Spleen (tissue), 11 donors: Measurements from ENCODE around the gene ZNF10. TPM values are rescaled to one million over a fixed set of nuclear protein-coding genes. Genes with fewer than 3 reads are reported as not detected.
A peak's percentile ranks its signal among the peaks of the same experiment; 100 is the strongest.

Experiments
- DNase-seq: peaks from one replicate; pipeline ENCODE4 v3.0.0-alpha.2; 2020
- H3K27ac ChIP-seq, 8 donors: fragments of 200-600 bp; sonication (generic) in 7 of 8; 1 replicate in 4 of 8; 2 replicates in 4 of 8; pipeline versions ENCODE4 v1.5.0 to v1.8.0; 2016 to 2021; ENCODE audit warnings: inconsistent platforms in 4 of 8, mild to moderate bottlenecking in 4 of 8, moderate library complexity in 1 of 8
- H3K27me3 ChIP-seq, 7 donors: fragments of 200-600 bp; sonication (generic) in 6 of 7; replicated peaks in 1 of 7; 1 replicate in 4 of 7; 2 replicates in 3 of 7; pipeline versions ENCODE4 v1.5.0 to v1.8.0; 2016 to 2021; ENCODE audit warnings: inconsistent platforms in 3 of 7, mild to moderate bottlenecking in 1 of 7
- H3K36me3 ChIP-seq, 6 donors: fragments of 200-600 bp; sonication (generic) in 5 of 6; 1 replicate in 4 of 6; 2 replicates in 2 of 6; pipeline versions ENCODE4 v1.5.0 to v1.8.0; 2016 to 2021; ENCODE audit warnings: inconsistent platforms in 2 of 6
- H3K4me1 ChIP-seq, 6 donors: fragments of 200-600 bp; sonication (generic) in 5 of 6; 1 replicate in 3 of 6; 2 replicates in 3 of 6; pipeline versions ENCODE4 v1.5.0 to v1.8.0; 2016 to 2021; ENCODE audit warnings: inconsistent platforms in 3 of 6
- H3K4me3 ChIP-seq, 8 donors: fragments of 200-600 bp; sonication (generic) in 7 of 8; 1 replicate in 4 of 8; 2 replicates in 4 of 8; pipeline versions ENCODE4 v1.5.0 to v1.8.0; 2016 to 2021; ENCODE audit warnings: inconsistent platforms in 4 of 8, mild to moderate bottlenecking in 4 of 8, moderate library complexity in 2 of 8
- H3K9me3 ChIP-seq, 8 donors: fragments of 200-600 bp; sonication (generic) in 7 of 8; 1 replicate in 4 of 8; 2 replicates in 4 of 8; pipeline versions ENCODE4 v1.5.0 to v1.8.0; 2016 to 2021; ENCODE audit warnings: inconsistent platforms in 4 of 8
- CTCF ChIP-seq, 11 experiments: fragments of 200-600 bp in 7 of 11; fragments of 450-650 bp in 4 of 11; sonication (generic) in 4 of 11; IDR thresholded peaks in 8 of 11; conservative IDR thresholded peaks in 3 of 11; 1 replicate in 7 of 11; 2 replicates in 4 of 11; pipeline versions ENCODE4 v1.4.0 to v1.8.0; 2016 to 2021; ENCODE audit warnings: antibody characterized with exemption in 11 of 11, inconsistent platforms in 4 of 11, mild to moderate bottlenecking in 1 of 11
- POLR2A ChIP-seq, 3 donors: fragments of 450-650 bp; IDR thresholded peaks; one replicate each; pipeline ENCODE4 v1.5.1; 2017; ENCODE audit warnings: antibody characterized with exemption in 3 of 3, mild to moderate bottlenecking in 1 of 3
- POLR2AphosphoS5 ChIP-seq, 3 donors: sonication (generic); formaldehyde crosslinking; IDR thresholded peaks; one replicate each; pipeline ENCODE4 v1.5.1; 2017; ENCODE audit warnings: antibody characterized with exemption in 3 of 3
- WGBS, 5 donors: extraction: QIAGEN DNeasy Blood & Tissue Kit in 3 of 5; methylation state at CpG; one replicate each; pipeline versions ENCODE4 v1.1.5 to v1.1.7; 2013 to 2018; 5-methylcytosine and 5-hydroxymethylcytosine counted together
- intact Hi-C: fragments of 100-400 bp; cut with DNase I; formaldehyde crosslinking; loops from one replicate; pipeline ENCODE4 v1.15.0; 2023; ENCODE audit warnings: low total_unique reads
- polyA plus RNA-seq, 3 donors: library from polyadenylated mRNA; stranded (reverse); fragments of 200-250 nt; gene quantifications; one replicate each; pipeline ENCODE4 v1.2.1, GENCODE V29; 2013
- total RNA-seq, 7 donors: library from RNA; depleted of rRNA in 3 of 7; stranded (reverse); fragments of >200 nt in 3 of 7; fragmentation: NEBNext Ultra II Directional in 4 of 7; extraction: Animal tissue kit (Norgen Biotek cat#: 25700) in 4 of 7; gene quantifications; one replicate each; pipeline versions ENCODE4 v1.1.0 to v1.2.1, GENCODE V29; 2016 to 2021
- donor health status: healthy with polysubstance abuse.
- donor health status: DM: no; HTN: no; CAD: no; lungs with moderate emphysema.
- donor health status: DM: no; HTN: no; CAD: no.
- donor health status: Bipolar disorder and iron deficiency.
- donor health status: healthy.
- donor health status: DM: no; HTN: no; CAD: no.
- donor health status: DM: yes; HTN: yes; CAD: no.

Gene ZNF10
- total and polyA plus RNA-seq, 10 donors = 3.3 to 22.1 (median 9.0) TPM

DNA sequence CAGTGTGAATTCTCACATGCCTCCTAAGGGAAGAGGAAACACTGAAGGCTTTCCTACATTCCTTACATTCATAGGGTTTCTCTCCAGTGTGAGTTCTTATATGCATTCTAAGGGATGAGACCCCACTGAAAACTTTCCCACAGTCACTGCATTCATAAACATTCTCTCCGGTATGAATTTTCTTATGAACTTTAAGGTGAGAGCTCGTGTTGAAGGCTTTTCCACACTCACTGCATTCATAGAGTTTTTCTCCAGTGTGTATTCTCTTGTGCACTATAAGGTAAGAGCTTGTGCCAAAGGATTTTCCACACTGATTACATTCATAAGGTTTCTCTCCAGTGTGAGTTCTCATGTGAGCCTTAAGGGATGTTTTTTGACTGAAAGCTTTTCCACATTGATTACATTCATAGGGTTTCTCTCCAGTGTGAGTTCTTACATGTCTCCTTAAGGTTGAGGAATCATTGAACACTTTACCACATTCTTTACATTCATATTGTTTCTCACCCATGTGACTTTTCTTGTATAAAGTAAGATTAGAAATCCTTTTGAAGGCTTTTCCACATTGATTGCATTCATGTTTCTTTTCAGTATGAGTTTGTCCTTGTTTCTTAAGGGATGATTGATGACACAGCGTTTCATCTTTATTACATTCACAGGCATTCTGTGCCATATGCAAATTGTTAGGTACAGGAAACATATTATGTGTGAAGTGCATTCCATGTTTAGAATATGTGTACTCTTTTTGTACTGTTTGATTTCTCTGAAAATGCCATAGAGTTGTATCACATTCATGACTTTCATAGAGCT lies 9.8 kb upstream of the ZNF10 start:
- H3K4me3 ChIP-seq = no peak overlapping the region

DNA sequence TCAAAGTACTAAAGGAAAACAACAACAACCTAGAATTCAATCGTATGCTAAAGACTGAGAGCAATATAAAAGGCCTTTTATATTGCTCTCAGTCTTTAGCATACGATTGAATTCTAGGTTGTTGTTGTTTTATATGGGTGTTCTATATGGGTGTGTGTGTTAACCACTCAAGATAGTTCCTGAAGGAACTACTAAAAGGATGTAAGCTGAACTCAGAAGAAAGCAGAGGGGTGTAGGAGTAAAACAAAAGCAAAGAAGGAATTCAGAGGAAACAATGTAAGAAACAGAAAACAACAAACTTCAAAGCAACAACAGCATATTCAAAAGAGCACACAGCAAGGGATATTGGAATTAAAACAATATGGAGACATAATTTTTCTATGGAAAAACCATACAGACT lies 5.8 kb upstream of the ZNF10 start:
- TF ChIP-seq POLR2AphosphoS5 (IDR thresholded peaks at IDR 0.05) (no peak), POLR2A (IDR thresholded peaks at IDR 0.05) (no peak), CTCF (IDR thresholded peaks at IDR 0.05 in 8 of 11, conservative IDR thresholded peaks at IDR 0.05 in 3 of 11) (no peak)
- H3K9me3 ChIP-seq = peaks cover 48 to 98% (median 96%) of the 10 kb centered on the region in 8 donors
- no peaks in the 10 kb centered on the region for H3K27me3 ChIP-seq
- no peak overlapping the region for H3K4me3 ChIP-seq
- intact Hi-C loops = no loop called here
- H3K4me1 ChIP-seq = peaks cover 0 to 9% (median 7%) of the 10 kb centered on the region in 6 donors
- peaks cover 17 to 89% (median 55%) of the 10 kb centered on the region in 6 donors for H3K36me3 ChIP-seq
- WGBS, 5 donors = 94 to 100% (median 98%) methylated on average over 2 of the region's 2 CpGs
- no peak for DNase-seq
- no peak overlapping the region for H3K27ac ChIP-seq

More for the DNA sequence above, 9.8 kb upstream of the ZNF10 start:
- TF ChIP-seq POLR2AphosphoS5 (IDR thresholded peaks at IDR 0.05) (no peak), POLR2A (IDR thresholded peaks at IDR 0.05) (no peak), CTCF (IDR thresholded peaks at IDR 0.05 in 8 of 11, conservative IDR thresholded peaks at IDR 0.05 in 3 of 11) (no peak)
- no peak for DNase-seq
- no peaks in the 10 kb centered on the region for H3K4me1 ChIP-seq
- peaks cover 69 to 100% (median 100%) of the 10 kb centered on the region in 8 donors for H3K9me3 ChIP-seq
- peaks cover 21 to 99% (median 52%) of the 10 kb centered on the region in 6 donors for H3K36me3 ChIP-seq
- no peak overlapping the region for H3K27ac ChIP-seq
- 88 to 97% (median 91%) methylated on average over 3 of the region's 3 CpGs for WGBS, 5 donors
- H3K27me3 ChIP-seq = no peaks in the 10 kb centered on the region
- intact Hi-C loops = no loop called here

- H3K36me3 ChIP-seq = peaks cover 3 to 70% (median 24%) of the 10 kb centered on the region in 6 donors
- 22 to 30% (median 23%) methylated on average over 25 to 26 of the region's 26 CpGs for WGBS, 5 donors
- peaks cover 0 to 25% (median 14%) of the 10 kb centered on the region in 6 donors for H3K4me1 ChIP-seq
- intact Hi-C loops = loop anchor here (5.0 kb wide), 1 partner anchor 47 kb away; the partner anchor contains the start of gene ZNF140
- no peaks in the 10 kb centered on the region for H3K27me3 ChIP-seq
- peak overlapping the region; percentile 94 to 100 (median 99) for H3K27ac ChIP-seq
- TF ChIP-seq POLR2A (IDR thresholded peaks at IDR 0.05) (no peak), POLR2AphosphoS5 (IDR thresholded peaks at IDR 0.05) (no peak), CTCF (IDR thresholded peaks at IDR 0.05 in 8 of 11, conservative IDR thresholded peaks at IDR 0.05 in 3 of 11) (no peak)
- peak overlapping the region; percentile 59 to 91 (median 76) for H3K4me3 ChIP-seq
- DNase-seq = peak; percentile 75
- peaks cover 16 to 85% (median 79%) of the 10 kb centered on the region in 8 donors for H3K9me3 ChIP-seq
Observed at GRCh38 chr12:133129368-133130037, 924 bp upstream of the ZNF10 start.

DNA sequence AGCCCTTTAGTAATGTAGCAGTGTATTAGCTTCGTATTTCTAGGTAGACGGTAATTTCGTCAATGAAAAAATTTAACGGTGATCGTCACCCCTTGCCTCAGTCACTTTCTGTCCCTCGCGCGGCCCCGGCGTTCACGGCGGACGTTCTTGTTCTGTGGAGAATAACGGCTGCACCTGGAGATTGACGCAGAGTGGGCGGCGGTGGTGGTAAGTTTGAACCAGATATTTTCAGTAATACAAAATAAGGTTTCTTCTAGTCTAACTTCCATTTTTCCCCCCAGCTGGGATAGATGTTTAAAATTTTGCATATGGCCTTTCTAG lies 341 bp downstream of the ZNF10 start:
- peak; percentile 87 for DNase-seq
- Histone ChIP-seq H3K9me3 (peaks cover 13 to 85% (median 79%) of the 10 kb centered on the region in 8 donors), H3K4me3 (peak overlapping the region; percentile 59 to 91 (median 76)), H3K4me1 (peaks cover 0 to 25% (median 14%) of the 10 kb centered on the region in 6 donors), H3K36me3 (peaks cover 7 to 71% (median 30%) of the 10 kb centered on the region in 6 donors), H3K27me3 (no peaks in the 10 kb centered on the region), H3K27ac (peak overlapping the region; percentile 94 to 100 (median 99))
- intact Hi-C loops = loop anchor here (5.0 kb wide), 1 partner anchor 48 kb away; the partner anchor contains the start of gene ZNF140
- 0 to 1% (median 1%) methylated on average over 17 of the region's 17 CpGs for WGBS, 5 donors
- TF ChIP-seq POLR2A (IDR thresholded peaks at IDR 0.05) (no peak), CTCF (IDR thresholded peaks at IDR 0.05 in 8 of 11, conservative IDR thresholded peaks at IDR 0.05 in 3 of 11) (no peak), POLR2AphosphoS5 (IDR thresholded peaks at IDR 0.05) (no peak)
